GM12892 (cell line): ENCODE results near the gene H2BK1.

Experiments used
- POLR2A ChIP-seq: IDR thresholded peaks from 2 replicates; pipeline ENCODE4 v1.6.1; 2011; ENCODE audit warnings: low read depth, low read length, control low read depth
- POLR2AphosphoS5 ChIP-seq: IDR thresholded peaks from 2 replicates; pipeline ENCODE4 v1.6.1; 2011; ENCODE audit warnings: low read depth, low read length, control low read depth
- TAF1 ChIP-seq: IDR thresholded peaks from 2 replicates; pipeline ENCODE4 v1.6.1; 2011; ENCODE audit warnings: low read depth, mild to moderate bottlenecking, control low read depth, low read length, borderline replicate concordance

DNA sequence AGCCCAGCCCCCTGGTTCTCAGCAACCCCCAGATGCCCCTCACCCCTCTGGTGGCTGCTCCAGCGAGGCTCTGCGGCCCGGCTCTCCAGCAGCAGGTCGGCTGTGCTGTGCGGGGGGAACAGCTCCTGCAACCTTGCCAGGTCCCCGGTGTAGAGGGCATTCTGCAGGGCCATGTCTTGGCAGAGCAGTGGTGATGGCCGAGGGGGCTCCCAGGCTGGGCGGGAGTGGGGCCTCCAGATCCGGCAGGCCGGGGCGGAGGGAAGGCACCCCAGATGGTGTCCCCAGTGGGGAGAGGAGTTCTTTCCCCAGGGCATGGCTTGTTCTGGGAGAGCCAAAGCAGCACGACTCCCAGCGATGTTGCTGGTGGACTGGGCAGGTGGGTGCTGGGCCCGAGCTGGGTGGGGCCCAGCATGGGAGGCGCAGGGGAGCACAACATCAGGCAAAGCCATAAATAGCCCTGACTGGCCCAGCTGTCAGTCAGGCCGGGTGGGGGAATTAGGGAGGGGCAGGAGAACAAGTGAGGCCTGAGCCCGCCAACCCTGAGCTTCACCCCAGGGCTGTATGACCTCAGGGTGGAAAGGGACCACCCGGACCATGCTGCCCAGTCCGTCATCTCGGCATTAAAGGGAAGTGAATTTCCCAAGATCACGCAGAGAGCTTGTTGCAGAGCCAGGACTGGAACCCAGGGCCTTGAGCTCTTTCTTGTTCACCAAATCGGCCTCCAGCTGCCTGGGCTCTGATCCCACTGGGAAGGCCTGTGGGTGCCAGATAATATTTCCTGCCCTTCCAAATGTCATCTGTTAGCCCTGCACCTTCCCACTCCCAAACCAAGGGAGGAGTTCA is 22.7 kb downstream of the H2BK1 start:
- no peak for TF ChIP-seq POLR2A
- TF ChIP-seq POLR2AphosphoS5: no peak
- TF ChIP-seq TAF1: no peak
